GM12878 (cell line): ENCODE measurements around the gene HOXC9. TPM values are rescaled to one million over a fixed set of nuclear protein-coding genes. Genes with fewer than 3 reads are reported as not detected.

Experiments
- ATAC-seq: fragments of 200-7000 bp; cut with Tn5 transposase; 3 replicates; pipeline ENCODE4 v1.9.1; 2020; ENCODE audit warnings: mild to moderate bottlenecking, moderate library complexity
- BruUV-seq: library from RNA; stranded (reverse); fragments of 400-500 nt; replicated peaks from 2 replicates; lab custom pipeline; 2021; lab: Mats Ljungman, UMichigan
- CTCF ChIA-PET: fragments of 300-600 bp; sonication (Branson Sonifier 250); formaldehyde crosslinking; extraction: SDS; loops from one replicate; lab custom pipeline; 2021; ENCODE audit warnings: inconsistent platforms; lab: Yijun Ruan, JAX
- POLR2A ChIA-PET: fragments of 350-600 bp; formaldehyde crosslinking; extraction: SDS; loops from one replicate; lab custom pipeline; 2021; ENCODE audit warnings: inconsistent platforms; lab: Charles Lee
- RAD21 ChIA-PET: fragments of 300-600 bp; sonication (Branson Sonifier 250); formaldehyde crosslinking; loops from one replicate; lab custom pipeline; 2023; ENCODE audit warnings: antibody characterized with exemption; ENCODE audit not compliant: unreplicated experiment; lab: Charles Lee
- SMC1A ChIA-PET: fragments of 300-600 bp; sonication (Branson Sonifier 250); formaldehyde crosslinking; loops from one replicate; lab custom pipeline; 2023; ENCODE audit not compliant: unreplicated experiment, uncharacterized antibody; lab: Charles Lee
- DNase-seq: peaks from one replicate; pipeline ENCODE4 v3.0.0-alpha.2; 2011; ENCODE audit warnings: low read depth, low spot score
- FAIRE-seq: peaks from 3 replicates; lab custom pipeline; 2011; peaks lifted over from hg19 to GRCh38; lab: Jason Lieb, UNC
- H2AFZ ChIP-seq: 2 replicates; pipeline ENCODE4 v1.6.0; 2011; ENCODE audit warnings: low read depth, low read length, control low read depth; ENCODE audit not compliant: control insufficient read depth
- H3K27ac ChIP-seq: 2 replicates; pipeline ENCODE4 v1.5.1; 2011; ENCODE audit warnings: control low read depth; ENCODE audit not compliant: control insufficient read depth, insufficient read depth
- H3K27me3 ChIP-seq, 2 experiments: replicated peaks in 1 of 2; 2 replicates each; pipeline versions ENCODE4 v1.6.0 to v1.6.1; 2011; ENCODE audit warnings: low read length in 1 of 2; ENCODE audit not compliant: control insufficient read depth in 2 of 2, insufficient read depth in 2 of 2
- H3K36me3 ChIP-seq, 2 experiments: 2 replicates each; pipeline ENCODE4 v1.5.1; 2011; ENCODE audit warnings: low read length in 1 of 2; ENCODE audit not compliant: control insufficient read depth in 2 of 2, insufficient read depth in 2 of 2
- H3K4me1 ChIP-seq: 2 replicates; pipeline ENCODE4 v1.6.1; 2011; ENCODE audit warnings: mild to moderate bottlenecking, low read length, moderate library complexity, mixed read lengths; ENCODE audit not compliant: control insufficient read depth, insufficient read depth
- H3K4me2 ChIP-seq: 2 replicates; pipeline ENCODE4 v1.6.0; 2011; ENCODE audit warnings: control low read depth; ENCODE audit not compliant: control insufficient read depth, insufficient read depth
- H3K4me3 ChIP-seq: fragments of 200-600 bp; sonication (generic); 2 replicates; pipeline ENCODE4 v1.5.1; 2016
- H3K79me2 ChIP-seq: 2 replicates; pipeline ENCODE4 v1.6.0; 2011; ENCODE audit warnings: low read length; ENCODE audit not compliant: control insufficient read depth, insufficient read depth
- H3K9ac ChIP-seq: 2 replicates; pipeline ENCODE4 v1.8.0; 2011; ENCODE audit warnings: low read length, control low read depth, mixed read lengths; ENCODE audit not compliant: control insufficient read depth, insufficient read depth
- H3K9me3 ChIP-seq: replicated peaks from 3 replicates; pipeline ENCODE4 v1.5.1; 2011; ENCODE audit warnings: mild to moderate bottlenecking, low read length; ENCODE audit not compliant: control insufficient read depth, insufficient read depth
- H4K20me1 ChIP-seq: 2 replicates; pipeline ENCODE4 v1.6.0; 2011; ENCODE audit not compliant: control insufficient read depth, insufficient read depth
- in situ Hi-C: fragments of 300-500 bp; cut with MboI; formaldehyde crosslinking; loops from 9 replicates; pipeline ENCODE4 v1.14.3; 2018; ENCODE audit warnings: mixed read lengths
- intact Hi-C: fragments of 100-400 bp; cut with micrococcal nuclease; formaldehyde crosslinking; loops from one replicate; pipeline ENCODE4 v1.14.2; 2022; ENCODE audit not compliant: unreplicated experiment
- polyA plus RNA-seq, 11 experiments: library from polyadenylated mRNA; depleted of rRNA in 4 of 11; unstranded in 6 of 11; stranded (reverse) in 5 of 11; fragments of >200 nt; fragmentation: Nextera tagmentation in 4 of 11; fragmentation: Illumina TruSeq in 1 of 11; extraction: Ambion mirVana in 4 of 11; extraction: Trizol in 1 of 11; gene quantifications; 1 replicate in 1 of 11; 2 replicates in 10 of 11; pipeline versions ENCODE4 v1.2.1 to v1.2.3, GENCODE V29; 2011 to 2016; ENCODE audit warnings: inconsistent platforms in 2 of 11, missing spikeins in 2 of 11, low read depth in 1 of 11
- total RNA-seq, 4 experiments: library from RNA; depleted of rRNA in 3 of 4; stranded (reverse); fragments of >200 nt in 3 of 4; fragmentation: Illumina TruSeq in 1 of 4; extraction: Trizol in 1 of 4; gene quantifications; 2 replicates each; pipeline versions ENCODE4 v1.2.1 to v1.2.3, GENCODE V29; 2013 to 2021
- TF ChIP-seq, protein P1 (sequence below): IDR thresholded peaks from 2 replicates; pipeline ENCODE4 v1.6.1; 2011; ENCODE audit warnings: borderline replicate concordance, low read depth, mild to moderate bottlenecking, moderate library complexity, low read length; ENCODE audit not compliant: insufficient read depth, poor library complexity, severe bottlenecking
- TF ChIP-seq, protein P2 (sequence below): IDR thresholded peaks from 2 replicates; pipeline ENCODE4 v1.6.1; 2012; ENCODE audit warnings: low read length, inconsistent platforms

Gene HOXC9
- total and polyA plus RNA-seq, 10 of the 15 experiments (the other 5 are each of a cell fraction or from before 2014, with no cell fraction given), result not detected

- no peaks in the 10 kb centered on the region for H3K9me3 ChIP-seq
- intact Hi-C loops, result no loop called here
- no peak for DNase-seq
- no peaks in the 10 kb centered on the region for H4K20me1 ChIP-seq
- no peak for FAIRE-seq
- RAD21 ChIA-PET, result interaction anchor here (0.8 to 2.3 kb wide), 5 partner anchors 8 to 143 kb away, joined by 3 to 10 read pairs (median 3); partner anchors contain the start of genes HOXC4, HOXC5 and SMUG1
- no peaks in the 10 kb centered on the region for H3K79me2 ChIP-seq
- CTCF ChIA-PET, result interaction anchor here (1.0 to 4.5 kb wide), 6 partner anchors 8 to 156 kb away, joined by 3 to 16 read pairs (median 4); partner anchors contain the start of genes HOXC4 and HOXC5
- H2AFZ ChIP-seq, result no peak overlapping the region
- TF ChIP-seq, protein P1, sequence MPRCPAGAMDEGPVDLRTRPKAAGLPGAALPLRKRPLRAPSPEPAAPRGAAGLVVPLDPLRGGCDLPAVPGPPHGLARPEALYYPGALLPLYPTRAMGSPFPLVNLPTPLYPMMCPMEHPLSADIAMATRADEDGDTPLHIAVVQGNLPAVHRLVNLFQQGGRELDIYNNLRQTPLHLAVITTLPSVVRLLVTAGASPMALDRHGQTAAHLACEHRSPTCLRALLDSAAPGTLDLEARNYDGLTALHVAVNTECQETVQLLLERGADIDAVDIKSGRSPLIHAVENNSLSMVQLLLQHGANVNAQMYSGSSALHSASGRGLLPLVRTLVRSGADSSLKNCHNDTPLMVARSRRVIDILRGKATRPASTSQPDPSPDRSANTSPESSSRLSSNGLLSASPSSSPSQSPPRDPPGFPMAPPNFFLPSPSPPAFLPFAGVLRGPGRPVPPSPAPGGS, result no peak
- TF ChIP-seq, protein P2, sequence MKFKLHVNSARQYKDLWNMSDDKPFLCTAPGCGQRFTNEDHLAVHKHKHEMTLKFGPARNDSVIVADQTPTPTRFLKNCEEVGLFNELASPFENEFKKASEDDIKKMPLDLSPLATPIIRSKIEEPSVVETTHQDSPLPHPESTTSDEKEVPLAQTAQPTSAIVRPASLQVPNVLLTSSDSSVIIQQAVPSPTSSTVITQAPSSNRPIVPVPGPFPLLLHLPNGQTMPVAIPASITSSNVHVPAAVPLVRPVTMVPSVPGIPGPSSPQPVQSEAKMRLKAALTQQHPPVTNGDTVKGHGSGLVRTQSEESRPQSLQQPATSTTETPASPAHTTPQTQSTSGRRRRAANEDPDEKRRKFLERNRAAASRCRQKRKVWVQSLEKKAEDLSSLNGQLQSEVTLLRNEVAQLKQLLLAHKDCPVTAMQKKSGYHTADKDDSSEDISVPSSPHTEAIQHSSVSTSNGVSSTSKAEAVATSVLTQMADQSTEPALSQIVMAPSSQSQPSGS, result no peak
- in situ Hi-C loops, result no loop called here
- H3K36me3 ChIP-seq, result no peaks in the 10 kb centered on the region
- no TSS peak for BruUV-seq
- H3K27ac ChIP-seq, result no peak overlapping the region
- H3K4me1 ChIP-seq, result peaks cover 4% of the 10 kb centered on the region; the same call in 1 of the 2 replicates
- H3K4me3 ChIP-seq, result no peak overlapping the region
- no peak overlapping the region for H3K4me2 ChIP-seq
- H3K27me3 ChIP-seq, result peaks cover 5 to 6% of the 10 kb centered on the region in 2 experiments; a peak in 3 of 4 replicates
- H3K9ac ChIP-seq, result no peak overlapping the region
- SMC1A ChIA-PET, result interaction anchor here (0.7 to 1.9 kb wide), 5 partner anchors 8 to 171 kb away, joined by 3 to 5 read pairs (median 3); partner anchors contain the start of gene HOXC4
- POLR2A ChIA-PET, result no interaction called here
- no peak for ATAC-seq
Measured at GRCh38 chr12:54045401-54045800, 45.4 kb downstream of the HOXC9 start.
